ENCODE results near the gene LGALS1.

GRCh38 chr22:37632174-37633088 lies 43.0 kb upstream of the LGALS1 start:
- TF ChIP-seq CTCF (IDR thresholded peaks at IDR 0.05; ENCODE audit: borderline replicate concordance, extremely low read depth, low read length, poor library complexity, severe bottlenecking) (no peak), EZH2 (IDR thresholded peaks at IDR 0.05; ENCODE audit: borderline replicate concordance, low read depth, low read length, severe bottlenecking) (no peak)
